Measurements from ENCODE around the gene ZNF407.
A peak's percentile ranks its signal among the peaks of the same experiment; 100 is the strongest.

The ZNF407 gene

GRCh38 chr18:75053028-75053629 is 455.5 kb downstream of the ZNF407 start:
- no peak for DNase-seq (ENCODE audit: low spot score)

DNA sequence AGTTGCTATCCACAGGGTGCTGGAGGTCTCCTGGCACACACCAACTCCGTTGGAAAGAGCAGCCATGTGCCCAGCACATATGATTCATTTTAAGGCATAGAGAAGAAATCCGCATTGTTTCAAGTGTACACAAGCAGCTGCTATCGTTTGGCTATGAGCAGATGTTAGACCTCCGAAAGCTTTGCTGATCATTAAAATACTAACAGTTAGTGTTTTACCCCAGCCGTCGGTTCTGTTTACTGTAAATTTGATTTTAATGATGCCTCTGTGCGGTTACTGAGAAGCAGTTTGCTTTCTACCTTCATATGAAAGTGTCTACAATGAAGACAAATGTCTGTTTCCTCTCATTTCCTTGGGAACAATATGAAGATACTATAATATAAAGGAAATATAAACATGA is 456.4 kb downstream of the ZNF407 start:
- DNase-seq (ENCODE audit: low spot score) = no peak

DNA sequence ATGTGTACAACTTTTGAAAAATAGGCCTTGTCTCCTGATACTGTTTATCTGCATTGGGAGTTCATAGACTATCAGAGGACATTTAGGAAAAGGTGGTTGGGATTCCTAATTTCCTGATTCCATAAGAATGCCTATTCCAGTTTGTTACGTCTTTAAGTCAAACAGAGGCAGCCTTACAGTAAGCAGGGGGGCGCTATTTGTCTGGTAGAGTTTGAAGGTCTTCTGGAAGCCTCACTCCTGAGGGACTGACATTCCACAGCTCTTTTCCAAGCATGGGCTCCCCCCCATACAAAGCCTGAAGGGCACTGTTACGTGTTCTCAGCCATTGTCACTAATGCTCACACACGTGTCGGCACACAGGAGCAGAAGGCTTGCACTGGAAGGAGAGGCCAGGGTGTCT is 456.9 kb downstream of the ZNF407 start:
- no peak for DNase-seq (ENCODE audit: low spot score)

DNA sequence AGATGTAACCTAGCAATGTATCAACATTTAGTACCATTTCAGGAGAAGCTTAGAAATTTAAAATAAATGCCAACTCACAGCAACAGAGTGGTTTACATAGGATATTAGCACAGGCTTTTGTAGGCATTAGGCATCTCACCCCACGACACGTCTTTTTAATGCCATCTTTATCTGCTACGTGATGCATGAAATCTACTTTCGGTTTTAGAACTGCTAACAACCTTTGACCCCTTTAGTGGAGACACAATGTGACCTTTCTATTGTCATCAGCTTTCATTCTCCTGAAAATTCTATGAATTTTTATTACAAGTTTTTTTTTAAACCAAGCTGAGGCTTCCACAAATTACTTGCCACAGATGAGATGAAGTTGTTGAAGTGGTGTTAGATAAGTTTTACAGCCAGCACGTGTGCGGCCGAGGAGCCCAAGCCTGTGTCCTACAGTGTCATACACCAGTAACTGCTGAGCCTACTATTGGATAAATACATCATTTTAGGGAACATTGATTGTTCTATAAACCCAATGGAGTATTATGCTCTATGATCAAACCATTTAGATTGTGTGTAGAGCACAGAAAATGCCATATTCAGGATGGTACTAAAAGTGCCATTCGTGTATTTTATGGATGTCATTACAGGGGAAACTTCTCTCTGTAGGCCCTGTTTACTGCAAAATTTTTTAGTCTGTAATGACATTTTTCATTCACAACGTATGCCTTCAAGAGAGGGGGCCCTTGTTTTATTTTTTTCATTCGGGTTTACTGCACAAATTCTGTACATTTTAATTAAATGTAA is 459.7 kb downstream of the ZNF407 start:
- no peak for DNase-seq (ENCODE audit: low spot score)

- peak; percentile 23 for DNase-seq (ENCODE audit: low spot score)
These were observed 462.5 kb downstream of the ZNF407 start for GRCh38 chr18:75060185-75060584.

DNA sequence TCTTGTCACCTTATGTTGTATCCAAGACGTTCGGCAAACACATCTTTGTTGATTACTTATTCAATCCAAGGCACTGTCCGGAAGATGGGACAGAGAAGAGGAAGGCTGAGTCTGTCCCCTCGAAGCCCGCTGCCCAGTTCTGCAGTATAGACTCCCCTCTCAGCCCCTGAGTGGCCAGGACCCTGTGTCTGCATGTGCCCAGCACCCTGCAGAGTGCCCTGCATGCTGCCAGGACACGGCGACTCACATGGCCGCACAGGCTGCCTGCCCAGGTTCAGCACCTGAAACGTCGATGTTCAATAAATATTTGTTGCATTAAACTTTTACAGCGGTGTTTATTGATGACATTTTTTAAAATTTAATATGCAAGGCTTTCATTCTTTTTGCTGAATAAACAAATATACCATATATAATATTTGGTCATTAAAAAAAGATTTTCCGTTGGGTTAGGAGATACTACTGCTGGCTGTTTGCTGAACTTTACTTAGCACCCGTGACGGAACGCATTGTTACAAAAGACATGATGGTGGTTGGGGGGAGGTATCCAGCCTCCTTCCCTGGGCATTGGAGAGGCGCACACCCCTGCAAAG is 464.7 kb downstream of the ZNF407 start:
- DNase-seq (ENCODE audit: low spot score) = no peak

- peak; percentile 41 for DNase-seq (ENCODE audit: low spot score)
These were observed 465.5 kb downstream of the ZNF407 start for GRCh38 chr18:75063196-75063595.

- DNase-seq (ENCODE audit: low spot score) = peak; percentile 34
These were observed 466.2 kb downstream of the ZNF407 start for GRCh38 chr18:75063615-75064512.

DNA sequence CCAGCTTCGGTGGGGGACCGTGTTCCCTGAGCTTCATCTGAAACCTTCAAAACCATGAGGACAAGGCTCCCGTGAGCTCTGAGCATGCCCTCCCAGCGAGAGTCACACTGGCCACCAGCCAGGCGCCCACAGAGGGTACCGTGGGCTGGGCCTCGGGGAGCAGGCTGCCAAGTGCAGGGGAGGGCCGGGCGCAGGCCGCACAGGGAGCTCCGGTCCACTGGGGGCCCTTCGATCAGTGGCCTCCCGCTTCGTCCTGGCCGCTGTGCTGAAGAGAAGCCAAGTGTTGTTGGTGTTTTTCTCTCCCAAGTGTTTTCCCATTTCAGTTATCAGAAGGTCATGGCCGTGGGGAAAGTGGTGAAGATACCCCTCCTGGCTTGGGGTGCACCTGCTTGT is 466.8 kb downstream of the ZNF407 start:
- DNase-seq (ENCODE audit: low spot score) = peak; percentile 31

DNA sequence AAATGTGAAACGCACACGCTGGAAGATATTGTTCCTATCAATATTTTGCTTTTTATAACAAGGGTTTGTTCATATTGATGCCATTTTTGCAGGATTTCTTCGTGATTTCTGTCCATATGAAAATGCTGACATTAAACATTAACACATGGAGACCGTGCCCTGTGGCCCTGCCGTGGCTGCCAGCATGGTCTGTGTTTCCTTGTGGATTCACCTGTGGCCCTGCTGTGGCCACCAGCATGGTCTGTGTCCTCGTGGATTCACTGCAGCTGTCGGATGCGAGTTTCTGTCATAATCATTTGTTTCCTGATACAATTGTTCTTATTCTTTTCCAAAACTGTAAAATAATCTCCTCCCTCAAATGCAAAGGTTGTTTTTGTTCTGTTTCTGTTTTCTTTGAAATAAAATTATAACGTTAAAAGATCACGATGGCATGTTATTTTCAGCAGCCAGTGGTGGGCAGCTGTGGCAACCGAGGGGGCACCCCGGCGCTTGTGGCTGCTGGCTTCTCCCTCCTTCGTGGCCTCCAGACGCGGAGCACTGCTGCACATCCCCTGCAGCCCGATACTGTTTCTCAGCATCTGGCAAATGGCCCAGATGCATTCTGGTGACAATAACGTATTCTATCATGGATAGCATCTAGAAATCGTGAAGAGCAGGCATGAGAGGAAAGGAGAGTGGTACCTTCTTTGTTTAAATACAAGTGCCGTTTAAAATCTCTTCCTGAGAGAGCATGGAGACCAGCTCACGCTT is 467.8 kb downstream of the ZNF407 start:
- peak; percentile 19 for DNase-seq (ENCODE audit: low spot score)

DNA sequence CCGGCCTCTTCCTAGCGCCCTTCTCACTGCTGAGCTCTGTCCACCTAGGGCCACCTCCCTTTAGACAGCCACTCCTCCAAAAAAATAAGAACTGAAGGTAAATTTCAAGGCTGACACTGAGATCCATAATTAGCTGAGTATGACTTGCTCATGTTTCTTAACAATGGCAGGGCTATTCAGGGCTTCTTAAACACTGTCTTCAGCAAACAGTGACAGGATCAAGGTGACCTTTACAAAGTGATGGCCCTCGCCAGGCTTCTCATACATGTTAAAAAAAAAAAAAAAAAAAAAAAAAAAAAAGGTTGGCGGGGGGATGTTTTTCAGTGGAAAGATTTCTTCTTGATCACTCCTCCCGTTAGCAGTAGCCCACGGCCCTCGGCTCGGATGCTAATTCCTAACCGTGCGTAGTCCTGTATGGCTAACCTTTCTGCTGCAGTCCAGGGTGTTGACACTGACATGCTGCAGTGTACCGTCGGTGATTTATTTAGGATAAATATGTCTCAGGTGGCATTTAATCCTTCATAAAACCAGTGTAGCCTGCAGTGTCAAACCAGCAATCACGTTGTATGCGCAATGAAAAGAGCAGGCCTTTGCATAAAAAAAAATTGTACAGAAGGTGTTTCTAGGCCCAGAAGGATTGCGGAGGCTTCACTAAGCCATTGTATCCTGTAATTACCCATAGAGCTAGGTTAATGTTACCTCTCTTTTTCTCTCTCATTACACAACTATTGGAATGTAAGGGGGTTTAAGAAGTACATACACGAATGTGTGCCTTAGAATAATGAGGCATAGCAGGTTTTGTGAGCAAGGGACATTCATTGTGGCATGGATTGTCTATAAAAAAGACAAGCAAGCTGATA is 468.6 kb downstream of the ZNF407 start:
- peak; percentile 20 for DNase-seq (ENCODE audit: low spot score)

- DNase-seq (ENCODE audit: low spot score) = peak; percentile 9
These were observed 469.3 kb downstream of the ZNF407 start for GRCh38 chr18:75066936-75067335.

DNA sequence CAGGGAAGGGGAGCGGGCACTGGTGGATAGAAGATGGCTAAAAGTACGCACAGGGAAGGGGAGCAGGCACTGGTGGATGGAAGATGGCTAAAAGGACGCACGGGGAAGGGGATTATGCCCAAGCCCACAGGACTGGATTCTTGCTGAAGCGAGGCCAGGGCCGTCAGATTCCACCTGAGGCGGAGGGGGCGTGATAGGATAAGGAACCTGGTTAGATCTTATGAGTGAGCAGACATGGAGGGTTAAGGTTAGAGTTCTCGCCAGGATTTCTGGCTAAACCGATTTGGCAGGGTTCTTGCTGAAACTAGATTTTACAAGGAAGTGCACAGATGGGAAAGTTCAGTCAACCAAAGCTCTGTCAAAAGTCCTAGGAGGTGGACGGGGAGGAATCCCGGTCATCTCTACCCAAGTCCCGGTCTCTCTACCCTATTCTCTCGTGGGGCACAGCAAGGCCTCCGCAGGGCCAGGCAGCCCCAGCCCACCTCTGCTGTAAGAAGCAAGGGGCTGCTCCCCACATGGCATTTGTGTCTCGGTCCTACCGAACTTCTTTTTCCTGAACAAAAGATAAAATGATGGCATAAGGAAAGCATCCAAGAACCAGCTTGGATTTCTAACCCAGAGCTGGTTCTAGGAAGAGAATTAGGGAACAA is 470.5 kb downstream of the ZNF407 start:
- peak; percentile 32 for DNase-seq (ENCODE audit: low spot score)

DNA sequence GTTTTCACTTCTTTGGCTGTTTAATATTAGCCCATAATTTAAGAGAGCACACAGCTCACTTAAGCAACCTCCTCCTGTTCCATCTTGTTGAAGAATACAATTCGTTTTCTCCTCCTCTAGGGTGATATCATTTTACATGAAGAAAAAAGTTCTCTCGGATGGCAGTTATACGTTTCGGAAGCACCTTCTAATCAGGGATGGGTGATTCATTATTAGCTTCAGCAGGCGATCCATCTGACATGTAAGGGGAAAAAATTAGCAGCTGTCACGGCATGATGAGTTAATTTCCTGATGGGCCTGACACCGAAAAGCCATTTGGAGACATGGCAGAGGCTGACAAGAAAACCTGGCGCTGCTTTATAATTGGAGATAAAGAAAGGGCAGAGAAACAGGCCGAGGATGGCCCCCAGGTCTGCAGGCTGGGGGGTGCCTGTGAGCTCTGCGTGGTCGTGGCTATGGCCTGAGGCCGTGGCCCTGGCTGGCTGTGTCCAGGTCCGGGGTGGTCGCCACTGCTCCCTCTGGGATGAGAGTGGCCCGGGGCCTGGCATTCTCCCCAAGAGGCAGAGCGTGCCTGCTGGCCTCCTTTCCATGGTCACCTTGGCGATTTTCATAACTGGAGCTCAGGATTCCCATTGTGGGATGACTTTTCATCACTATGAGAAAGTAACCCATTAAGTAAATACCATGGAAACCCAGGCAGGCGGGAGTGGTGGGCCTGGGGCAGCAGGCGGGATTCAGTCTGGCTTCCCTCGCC is 471.2 kb downstream of the ZNF407 start:
- peak; percentile 37 for DNase-seq (ENCODE audit: low spot score)

DNA sequence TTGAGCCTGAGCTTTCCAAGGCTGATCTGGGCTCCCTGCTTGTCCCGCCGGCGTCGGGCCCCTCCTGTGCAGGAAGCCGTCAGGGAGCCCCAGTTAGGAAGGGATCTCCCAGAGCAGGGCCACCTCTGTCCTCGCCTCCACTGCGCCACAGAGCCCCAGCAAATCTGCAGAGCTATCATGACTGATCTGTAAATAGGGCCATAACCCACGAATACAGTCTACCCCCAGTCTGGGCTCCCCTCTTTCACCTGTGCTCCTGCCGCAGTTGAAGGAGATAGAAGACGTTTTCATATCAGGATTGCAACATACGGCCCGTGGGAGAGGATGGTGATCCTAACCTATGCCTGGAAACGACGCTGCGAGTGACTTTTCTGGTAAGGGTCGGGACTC is 472.6 kb downstream of the ZNF407 start:
- peak; percentile 21 for DNase-seq (ENCODE audit: low spot score)

GRCh38 chr18:75070625-75071483 is 473.2 kb downstream of the ZNF407 start:
- peak; percentile 17 for DNase-seq (ENCODE audit: low spot score)

DNA sequence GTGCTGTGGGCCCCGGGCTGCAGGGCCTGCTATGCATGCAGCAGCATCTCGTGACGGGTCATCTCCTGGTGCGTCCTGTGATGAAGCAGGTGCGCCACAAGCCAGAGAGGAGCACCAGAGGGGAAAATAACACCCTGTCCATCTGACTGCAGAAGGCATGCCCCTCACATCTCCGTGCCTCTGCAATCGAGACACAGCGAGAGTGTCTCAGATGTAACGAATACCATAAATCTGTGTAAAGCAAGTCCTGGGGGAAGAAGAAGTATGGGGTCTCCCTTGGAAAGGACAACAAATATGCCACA is 473.8 kb downstream of the ZNF407 start:
- peak; percentile 24 for DNase-seq (ENCODE audit: low spot score)

DNA sequence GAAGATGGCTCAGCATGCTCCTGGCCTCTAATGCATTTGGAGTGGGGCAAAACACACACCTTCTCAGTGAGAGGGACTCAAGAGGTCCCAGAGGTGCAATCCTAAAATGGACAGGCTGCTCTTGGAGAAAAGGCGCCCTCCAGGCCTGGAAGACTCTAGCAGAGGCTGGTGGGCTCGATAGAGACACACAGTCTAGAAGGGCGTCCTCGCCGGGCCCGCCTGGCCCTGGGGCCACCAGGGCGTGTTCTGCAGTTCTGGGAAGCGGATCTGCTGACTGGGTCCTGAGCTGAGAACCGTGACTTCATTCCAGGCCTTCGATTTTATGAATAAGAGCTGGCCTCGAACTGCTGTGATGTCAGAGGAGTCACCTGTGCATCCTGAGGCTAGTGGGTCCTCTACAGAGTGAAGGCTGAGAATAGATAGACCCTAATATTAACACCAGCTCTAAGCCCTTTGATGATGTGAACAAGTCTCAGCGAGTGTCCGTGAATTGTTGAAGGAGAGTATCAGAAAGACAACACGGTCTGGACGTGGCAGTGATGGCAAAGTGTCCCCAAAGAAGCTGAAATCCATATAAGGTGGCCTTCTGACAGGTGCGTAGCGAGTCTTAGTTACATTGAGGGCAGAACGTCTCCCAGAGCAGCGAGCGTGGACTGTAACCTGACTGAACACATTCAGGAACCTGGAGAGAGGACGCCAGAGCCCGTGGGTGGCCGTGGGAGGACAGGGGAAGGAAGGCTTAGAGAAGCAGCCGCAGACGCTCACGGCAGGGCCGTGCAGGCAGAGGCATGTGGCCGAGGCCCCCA is 474.4 kb downstream of the ZNF407 start:
- DNase-seq (ENCODE audit: low spot score) = peak; percentile 18

Measured in D341Med (cell line).